ENCODE data around the gene ERP29.

DNA sequence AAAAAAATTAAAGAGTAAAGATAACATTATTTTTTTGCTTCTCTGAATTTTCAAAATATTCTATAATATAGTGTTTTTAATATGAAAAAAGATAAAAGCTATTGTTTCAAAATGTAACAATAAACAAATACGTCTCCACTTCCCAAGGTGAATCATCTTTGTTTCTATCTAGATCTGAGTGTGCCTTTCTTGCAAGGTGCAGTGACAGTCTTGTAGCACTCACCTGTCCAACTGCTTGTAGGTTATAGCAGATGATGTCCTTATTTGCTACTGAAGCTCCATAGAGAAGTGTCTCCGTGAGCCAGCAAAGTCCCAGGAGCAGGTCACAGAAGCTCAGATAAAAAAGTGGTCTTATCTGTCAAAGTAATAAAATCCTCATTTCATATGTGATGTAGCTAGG lies 21.7 kb upstream of the ERP29 start:
- TF ChIP-seq POLR2AphosphoS5 (IDR thresholded peaks at IDR 0.05; ENCODE audit: low read depth, low read length) (no peak), TAF1 (IDR thresholded peaks at IDR 0.05; ENCODE audit: borderline replicate concordance, insufficient read depth, low read length) (no peak), FOXP2 (optimal IDR thresholded peaks at IDR 0.05; ENCODE audit: borderline replicate concordance, extremely low read depth, extremely low read length, insufficient read depth) (no peak)
- TF ChIP-seq, protein P1, sequence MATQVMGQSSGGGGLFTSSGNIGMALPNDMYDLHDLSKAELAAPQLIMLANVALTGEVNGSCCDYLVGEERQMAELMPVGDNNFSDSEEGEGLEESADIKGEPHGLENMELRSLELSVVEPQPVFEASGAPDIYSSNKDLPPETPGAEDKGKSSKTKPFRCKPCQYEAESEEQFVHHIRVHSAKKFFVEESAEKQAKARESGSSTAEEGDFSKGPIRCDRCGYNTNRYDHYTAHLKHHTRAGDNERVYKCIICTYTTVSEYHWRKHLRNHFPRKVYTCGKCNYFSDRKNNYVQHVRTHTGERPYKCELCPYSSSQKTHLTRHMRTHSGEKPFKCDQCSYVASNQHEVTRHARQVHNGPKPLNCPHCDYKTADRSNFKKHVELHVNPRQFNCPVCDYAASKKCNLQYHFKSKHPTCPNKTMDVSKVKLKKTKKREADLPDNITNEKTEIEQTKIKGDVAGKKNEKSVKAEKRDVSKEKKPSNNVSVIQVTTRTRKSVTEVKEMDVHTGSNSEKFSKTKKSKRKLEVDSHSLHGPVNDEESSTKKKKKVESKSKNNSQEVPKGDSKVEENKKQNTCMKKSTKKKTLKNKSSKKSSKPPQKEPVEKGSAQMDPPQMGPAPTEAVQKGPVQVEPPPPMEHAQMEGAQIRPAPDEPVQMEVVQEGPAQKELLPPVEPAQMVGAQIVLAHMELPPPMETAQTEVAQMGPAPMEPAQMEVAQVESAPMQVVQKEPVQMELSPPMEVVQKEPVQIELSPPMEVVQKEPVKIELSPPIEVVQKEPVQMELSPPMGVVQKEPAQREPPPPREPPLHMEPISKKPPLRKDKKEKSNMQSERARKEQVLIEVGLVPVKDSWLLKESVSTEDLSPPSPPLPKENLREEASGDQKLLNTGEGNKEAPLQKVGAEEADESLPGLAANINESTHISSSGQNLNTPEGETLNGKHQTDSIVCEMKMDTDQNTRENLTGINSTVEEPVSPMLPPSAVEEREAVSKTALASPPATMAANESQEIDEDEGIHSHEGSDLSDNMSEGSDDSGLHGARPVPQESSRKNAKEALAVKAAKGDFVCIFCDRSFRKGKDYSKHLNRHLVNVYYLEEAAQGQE (IDR thresholded peaks at IDR 0.05; ENCODE audit: insufficient read depth in 1 of 2, low read depth in 2 of 2, low read length in 2 of 2): no peak

Data from PFSK-1 (cell line).